HG02973 (cell line): ENCODE data around the gene MAN2B1.
"Not testable (repeated sequence)": the region's sequence is repeated elsewhere in the genome, so short reads cannot be mapped to it uniquely, and the experiment has no call there.

Experiments used
- ATAC-seq: cut with Tn5 transposase; IDR thresholded peaks from one replicate; pipeline ENCODE4 v1.9.1; 2021; ENCODE audit warnings: moderate library complexity; ENCODE audit not compliant: unreplicated experiment

MAN2B1 gene

DNA sequence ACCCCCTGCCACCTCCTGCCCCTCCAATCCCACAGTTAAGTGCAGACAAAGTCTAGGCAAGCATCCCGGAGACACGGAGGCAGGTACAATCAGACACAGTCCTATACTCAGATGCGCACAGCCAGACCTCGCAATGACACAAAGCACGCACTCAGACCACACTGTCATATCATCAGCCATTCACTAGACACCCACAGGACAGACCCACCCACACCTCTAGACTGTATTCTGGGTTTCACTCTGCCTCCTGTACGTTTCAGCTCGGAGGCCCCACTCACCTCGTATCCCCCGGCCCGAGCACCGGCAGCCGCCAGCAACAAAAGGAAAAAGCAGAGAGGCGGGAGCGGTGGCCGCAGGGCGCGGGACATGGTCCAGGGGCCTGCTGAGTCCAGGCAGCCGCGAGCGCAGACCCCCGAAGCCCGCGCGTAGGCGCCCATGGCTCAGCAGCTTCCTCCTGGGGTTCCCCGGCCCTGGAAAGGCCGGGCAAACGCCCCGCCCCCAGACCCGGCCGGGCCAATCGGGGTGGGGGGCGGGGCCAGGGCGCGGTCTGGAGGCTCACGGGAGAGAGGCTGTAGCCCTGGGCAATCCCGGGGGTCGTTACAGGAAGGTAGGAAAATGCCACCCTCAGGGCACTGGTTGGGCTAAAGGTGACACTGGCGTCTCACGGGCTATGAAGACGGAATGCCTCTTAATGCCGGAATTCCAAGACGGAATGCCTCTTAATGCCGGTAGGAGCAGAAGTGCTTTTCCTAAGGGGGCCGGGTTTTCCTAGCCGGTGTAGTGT is at the start of gene MAN2B1, which contains the start of gene WDR83:
Gene MAN2B1, minus strand, starts transcription at position 478 of the 784 bp plus-strand sequence. Its CDS starts 41 bp downstream, at position 437.
Gene WDR83, plus strand, starts transcription at position 543 of the 784 bp plus-strand sequence. CDS start 2,984 bp downstream, outside the sequence.
- no peak for ATAC-seq

DNA sequence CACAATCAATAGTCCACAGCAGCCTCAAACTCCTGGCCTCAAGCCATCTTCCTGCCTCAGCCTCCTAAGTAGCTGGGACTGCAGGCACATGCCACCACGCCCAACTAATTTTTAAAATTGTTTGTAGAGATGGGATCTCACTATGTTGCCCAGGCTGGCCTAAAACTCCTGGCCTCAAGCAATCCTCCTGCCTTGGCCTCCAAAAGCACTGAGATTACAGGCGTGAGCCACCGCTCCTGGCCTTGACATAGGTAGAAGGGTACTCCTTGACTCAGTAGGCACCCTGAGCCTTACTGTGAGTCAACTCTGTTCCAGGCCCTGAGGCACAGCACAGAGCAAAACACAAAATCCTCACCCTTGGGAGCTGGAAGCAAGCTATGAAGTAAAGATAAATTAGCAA is 49.4 kb upstream of the MAN2B1 start:
- ATAC-seq: no peak

DNA sequence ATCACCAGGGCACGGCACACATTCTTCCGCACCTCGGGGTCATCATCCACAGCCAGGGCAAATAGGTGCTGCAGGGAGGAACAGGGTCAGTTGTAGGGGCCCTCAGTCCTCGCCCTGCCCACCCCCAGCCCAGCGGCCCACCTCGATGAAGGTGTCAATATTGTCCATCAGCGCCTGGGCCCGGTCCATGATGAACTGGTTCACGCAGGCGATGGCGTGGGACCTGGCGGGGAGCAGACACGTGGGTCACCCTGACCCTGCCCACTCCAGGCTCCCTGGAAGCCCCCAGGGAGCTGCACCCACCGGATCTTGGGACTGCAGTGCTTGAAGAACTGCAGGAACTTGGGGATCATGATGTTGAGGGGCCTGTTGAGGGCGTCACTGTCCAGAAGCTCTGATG is 48.6 kb upstream of the MAN2B1 start:
- ATAC-seq: no peak

DNA sequence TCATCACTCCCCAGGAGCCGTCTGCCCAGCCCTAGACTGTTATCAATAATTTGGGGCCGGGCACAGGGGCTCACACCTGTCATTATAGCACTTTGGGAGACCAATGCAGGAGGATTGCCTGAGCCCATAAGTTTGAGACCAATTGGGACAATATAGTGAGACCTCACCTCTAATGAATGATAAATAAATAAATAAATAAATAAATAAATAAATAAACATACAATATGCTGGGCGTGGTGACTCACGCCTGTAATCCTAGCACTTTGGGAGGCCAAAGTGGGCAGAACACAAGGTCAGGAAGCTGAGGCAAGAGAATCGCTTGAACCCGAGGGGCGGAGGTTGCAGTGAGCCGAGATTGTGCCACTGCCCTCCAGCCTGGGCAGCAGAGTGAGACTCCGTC is 46.8 kb upstream of the MAN2B1 start:
- not testable (repeated sequence) for ATAC-seq

DNA sequence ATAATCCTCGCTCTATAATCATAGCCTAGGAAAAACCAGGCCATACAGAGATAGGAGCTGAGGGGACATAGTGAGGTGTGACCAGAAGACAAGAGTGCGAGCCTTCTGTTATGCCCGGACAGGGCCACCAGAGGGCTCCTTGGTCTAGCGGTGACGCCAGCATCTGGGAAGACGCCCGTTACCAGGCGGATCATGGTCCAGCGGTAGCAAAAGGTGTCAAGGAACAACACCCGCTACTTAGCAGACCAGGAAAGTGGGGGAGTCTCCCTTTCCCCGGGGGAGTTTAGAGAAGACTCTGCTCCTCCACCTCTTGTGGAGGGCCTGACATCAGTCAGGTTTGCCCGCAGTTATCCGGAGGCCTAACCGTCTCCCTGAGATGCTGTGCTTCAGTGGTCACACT is 45.5 kb upstream of the MAN2B1 start:
- ATAC-seq: not testable (repeated sequence)

DNA sequence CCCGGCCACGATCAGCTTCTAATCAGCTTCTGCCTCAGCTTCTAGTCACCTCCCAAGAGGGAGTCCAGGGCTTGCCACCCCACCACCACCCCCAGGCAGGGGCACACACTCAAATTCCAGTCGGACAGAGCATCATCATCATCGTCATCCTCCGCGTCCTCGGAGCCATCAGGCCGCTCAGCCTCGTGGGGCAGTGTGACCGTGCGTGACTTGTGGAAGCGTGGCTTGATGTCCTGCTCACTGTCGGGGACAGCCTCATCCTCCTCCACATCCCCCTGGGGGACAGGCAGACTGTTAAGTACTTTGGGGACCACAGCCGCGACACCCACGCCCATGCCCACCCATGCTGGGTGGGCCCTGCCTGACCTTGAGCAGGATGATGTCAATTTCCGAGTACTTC is 44.6 kb upstream of the MAN2B1 start:
- no peak for ATAC-seq

DNA sequence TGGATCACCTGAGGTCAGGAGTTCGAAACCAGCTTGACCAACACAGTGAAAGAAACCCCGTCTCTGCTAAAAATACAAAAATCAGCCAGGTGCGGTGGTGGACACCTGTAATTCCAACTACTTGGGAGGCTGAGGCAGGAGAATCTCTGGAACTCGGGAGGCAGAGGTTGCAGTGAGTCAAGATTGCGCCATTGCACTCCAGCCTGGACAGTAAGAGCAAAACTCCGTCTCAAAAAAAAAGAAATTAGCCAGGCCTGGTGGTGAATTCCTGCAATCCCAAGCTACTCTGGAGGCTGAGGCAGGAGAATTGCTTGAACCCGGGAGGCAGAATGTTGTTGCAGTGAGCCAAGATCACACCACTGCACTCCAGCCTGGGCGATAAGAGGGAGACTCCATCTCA is 42.1 kb upstream of the MAN2B1 start:
- ATAC-seq: no peak

DNA sequence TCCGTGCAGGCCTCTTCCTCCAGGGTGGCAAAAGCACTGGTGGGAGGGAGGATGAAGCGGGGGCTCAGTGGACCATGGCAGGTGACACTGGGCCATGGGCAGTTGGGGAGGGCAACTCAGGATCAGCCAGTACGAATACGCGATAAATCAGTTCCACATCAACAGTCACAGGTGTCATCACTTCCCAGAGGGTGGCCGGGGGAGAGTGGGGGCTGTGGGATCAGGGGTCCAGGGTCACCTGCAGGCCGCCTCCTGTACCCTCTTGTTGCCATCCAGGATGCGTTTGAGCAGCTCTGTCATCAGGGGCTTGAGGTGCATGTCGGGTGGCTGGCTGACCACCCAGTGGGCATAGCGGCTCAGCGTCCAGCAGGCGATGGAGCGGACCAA is 39.8 kb upstream of the MAN2B1 start:
- no peak for ATAC-seq

DNA sequence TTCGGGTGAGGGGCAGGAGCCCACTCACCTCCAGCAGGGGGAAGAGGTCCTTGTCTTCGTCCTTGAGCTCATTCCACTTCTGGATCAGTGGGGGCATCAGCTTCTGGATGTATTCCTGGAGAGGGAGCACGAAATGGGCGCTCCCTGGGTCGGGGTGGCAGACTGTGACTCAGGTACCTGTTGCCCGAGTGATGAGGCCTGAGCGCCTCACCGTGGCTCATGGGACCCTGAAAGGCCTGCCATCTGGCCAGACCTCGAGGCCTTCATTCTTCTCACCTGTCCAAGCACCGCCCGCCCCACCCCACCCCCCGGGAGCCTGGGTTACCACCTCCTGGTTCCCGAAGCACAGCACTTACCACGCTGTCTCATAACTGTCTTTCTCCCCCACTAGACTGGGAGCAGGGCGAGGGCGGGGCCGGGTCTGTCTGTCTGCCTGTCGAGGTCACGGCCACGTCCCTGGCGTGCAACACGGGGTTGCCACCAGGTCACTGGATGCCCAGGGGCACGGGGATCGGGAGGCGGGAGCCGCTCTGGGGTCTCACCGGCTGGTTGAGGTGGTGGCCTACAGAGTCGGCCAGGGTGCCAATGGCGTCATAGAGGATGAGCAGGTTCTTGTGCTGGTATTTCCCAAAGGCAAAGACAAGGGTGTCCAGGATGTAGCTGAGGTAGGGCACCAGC is 39.3 kb upstream of the MAN2B1 start:
- ATAC-seq: no peak

DNA sequence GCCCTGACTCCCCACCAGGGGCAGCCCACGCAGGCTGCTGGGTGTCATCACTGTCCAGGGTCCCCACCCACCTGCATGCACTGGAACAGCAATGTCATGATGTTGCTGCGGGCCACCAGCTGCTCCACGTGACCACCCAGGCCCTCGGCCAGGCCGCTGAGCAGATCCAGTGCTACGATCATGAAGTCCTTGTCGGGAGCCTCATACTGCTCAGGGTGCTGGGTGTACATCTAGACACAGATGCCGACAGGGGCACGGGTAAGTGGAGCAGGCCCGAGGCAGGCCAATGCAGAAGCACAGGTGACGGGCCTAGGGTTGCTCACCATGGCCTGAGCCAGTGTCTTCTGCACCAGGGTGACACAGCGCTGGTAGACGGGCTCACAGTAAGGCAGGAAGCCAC is 38.6 kb upstream of the MAN2B1 start:
- ATAC-seq: no peak

DNA sequence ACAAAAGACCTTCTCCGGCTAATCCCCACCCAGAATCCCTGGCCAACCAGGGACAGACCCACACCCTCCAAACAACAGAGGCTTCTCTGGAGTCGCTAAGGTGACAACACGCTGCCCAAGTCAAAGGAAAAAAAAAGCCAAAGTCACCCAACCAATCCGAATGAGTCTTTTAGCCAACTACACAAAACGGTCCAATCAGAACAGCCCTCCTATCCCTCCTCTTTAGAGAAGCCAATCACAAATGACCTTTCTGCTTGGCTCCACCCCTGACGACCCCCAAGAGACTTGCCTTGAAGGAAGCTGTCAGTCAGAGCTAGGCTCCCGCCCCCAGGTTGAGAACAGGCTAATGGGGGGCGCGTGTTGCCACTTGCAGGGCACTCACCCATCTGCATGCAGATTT is 36.5 kb upstream of the MAN2B1 start:
- no peak for ATAC-seq

DNA sequence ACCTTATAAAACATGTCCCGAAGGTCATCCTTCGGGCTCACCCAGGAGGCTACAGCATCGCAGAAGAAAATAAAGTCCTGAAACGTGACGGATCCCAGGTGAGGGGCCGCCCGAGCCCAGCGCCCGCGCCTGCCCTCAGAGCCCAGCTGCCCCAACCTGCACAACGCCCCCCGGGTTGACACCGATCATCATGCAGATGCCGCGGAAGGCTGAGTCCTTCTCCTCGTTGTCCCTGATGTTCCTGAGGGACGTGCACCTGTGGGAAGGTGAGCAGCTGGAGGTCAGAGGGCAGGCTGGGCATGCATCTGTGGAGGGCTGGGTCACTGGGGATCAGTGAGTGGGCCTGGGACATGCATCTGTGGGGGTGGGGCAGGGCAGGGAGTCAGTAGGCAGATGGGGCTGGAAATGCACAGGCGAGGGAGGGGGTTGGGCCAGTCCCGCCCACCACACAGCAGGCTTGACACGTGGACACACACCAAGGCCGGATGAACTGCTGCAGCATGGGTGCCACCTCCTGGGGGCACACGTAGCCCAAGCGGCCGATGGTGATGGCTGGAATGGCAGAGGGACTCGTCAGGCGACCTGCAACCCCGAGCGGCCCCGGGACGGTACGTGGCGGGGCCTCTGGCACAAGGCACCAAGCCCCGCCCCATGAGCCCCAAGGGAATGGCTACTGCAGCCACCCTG is 35.2 kb upstream of the MAN2B1 start:
- no peak for ATAC-seq

DNA sequence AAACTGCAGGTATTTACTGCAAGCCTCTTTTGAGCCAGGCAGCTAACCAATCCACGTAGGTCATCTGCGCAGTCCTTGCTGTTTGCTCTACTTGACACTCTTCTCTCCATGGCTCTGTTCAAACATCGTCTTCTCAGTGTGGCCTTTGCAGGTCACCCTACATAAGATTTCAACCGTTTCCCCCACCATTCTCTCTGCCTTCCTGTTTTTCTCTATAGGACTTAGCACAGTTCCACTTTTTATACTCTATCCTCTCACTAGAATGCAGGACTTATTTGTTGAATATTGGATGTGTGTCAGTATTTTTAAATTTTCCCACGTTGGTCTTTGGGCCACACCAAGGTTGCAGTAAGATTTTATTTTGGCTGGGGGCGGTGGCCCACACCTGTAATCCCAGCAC is 31.6 kb upstream of the MAN2B1 start:
- no peak for ATAC-seq

DNA sequence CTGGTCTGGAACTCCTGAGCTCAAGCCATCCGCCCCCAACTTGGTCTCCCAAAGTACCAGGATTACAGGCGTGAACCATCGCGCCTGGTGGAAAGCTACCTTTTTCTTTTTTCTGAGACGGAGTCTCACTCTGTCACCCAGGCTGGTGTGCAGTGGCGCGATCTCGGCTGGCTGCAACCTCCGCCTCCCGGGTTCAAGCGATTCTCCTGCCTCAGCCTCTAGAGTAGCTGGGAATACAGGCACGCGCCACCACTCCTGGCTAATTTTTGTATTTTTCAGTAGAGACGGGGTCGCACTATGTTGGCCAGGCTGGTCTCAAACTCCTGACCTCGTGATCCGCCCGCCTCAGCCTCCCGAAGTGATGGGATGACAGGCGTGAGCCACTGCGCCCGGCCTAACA is 30.9 kb upstream of the MAN2B1 start:
- ATAC-seq: not testable (repeated sequence)

DNA sequence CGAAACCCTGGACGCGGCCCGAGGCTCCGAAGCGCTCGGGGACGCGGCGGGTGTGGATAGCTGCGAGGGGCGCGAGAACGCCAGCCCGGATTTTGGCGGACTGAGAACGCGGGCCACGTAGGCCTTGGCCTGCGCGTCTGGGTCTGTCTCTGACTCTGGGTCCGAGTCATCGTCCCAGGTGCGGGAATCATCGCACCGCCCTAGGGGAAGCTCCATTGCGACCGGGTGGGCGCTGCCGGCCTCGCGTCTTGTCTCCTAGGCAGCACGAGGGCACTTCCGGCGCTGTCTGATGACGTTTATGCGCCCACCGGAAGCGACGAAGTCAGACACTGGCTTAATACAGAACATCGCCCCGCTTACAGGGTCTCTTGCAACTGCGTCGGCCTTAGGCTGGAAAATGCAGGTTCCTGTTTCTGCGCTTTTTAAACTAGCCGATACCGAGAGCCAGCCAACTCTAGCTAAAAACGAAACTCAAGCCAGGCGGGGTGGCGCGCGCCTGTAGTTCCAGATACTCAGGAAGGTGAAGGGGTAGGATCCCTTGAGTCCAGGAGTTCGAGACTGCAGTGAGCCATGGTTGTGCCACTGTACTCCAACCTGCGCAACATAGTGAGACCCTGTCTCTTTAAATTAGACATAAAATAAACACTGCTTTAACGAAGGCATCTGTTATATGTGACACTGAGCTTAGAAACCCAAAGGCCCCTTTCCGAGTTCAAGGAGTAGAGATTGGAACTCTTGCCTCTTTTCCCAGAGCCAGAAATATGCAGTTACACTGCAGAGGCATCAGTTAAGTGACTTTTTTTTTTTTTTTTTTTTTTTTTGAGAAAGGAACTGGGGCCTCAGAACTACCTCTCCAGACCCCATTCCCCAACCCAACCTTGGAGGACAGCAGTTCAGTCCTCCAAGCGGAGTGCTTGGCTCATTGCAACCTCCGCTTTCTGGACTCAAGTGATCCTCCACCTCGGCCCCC is 30.1 kb upstream of the MAN2B1 start, which contains the start of gene FBXW9:
Gene FBXW9, minus strand, starts transcription at position 266 of the 970 bp plus-strand sequence. Its CDS starts 50 bp downstream, at position 216.
- ATAC-seq: peak; percentile 65

DNA sequence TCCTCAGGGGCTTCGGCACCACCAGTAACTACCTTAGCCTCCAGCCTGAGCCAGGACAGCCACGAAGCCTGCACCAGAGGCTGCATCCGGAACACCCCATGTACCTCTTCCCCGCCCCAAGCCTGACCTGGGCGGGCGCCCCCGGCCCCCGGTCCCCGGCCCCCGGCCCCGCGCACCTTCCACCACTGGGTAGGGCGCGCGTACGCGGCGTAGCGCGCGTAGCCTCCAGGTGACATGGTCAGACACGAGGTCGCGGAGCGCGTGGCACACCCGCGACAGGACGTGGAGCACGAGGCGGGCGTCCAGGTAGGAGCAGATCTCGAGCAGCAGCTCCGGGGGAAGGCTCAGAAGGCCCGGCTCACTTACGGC is 29.4 kb upstream of the MAN2B1 start:
- peak; percentile 6 for ATAC-seq

DNA sequence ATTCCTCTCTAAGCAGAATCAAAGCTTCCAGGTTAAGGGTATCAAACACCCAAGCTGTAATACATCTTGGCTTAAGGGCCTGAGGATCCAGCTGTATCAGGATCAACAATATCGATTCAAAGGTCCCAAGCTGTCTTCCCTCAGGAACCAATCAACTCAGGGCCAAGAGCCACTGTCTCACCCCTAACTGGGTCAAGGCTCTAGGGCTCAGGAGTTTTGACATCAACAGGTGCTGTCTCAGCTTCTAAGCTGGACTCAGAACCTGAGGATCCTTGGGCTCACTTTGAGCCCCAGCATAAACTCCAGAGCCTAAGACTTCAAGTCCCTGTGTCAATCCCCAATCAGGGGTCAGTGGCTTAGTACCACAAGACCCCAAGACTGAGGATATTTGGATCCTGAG is 29.0 kb upstream of the MAN2B1 start:
- ATAC-seq: peak; percentile 15

DNA sequence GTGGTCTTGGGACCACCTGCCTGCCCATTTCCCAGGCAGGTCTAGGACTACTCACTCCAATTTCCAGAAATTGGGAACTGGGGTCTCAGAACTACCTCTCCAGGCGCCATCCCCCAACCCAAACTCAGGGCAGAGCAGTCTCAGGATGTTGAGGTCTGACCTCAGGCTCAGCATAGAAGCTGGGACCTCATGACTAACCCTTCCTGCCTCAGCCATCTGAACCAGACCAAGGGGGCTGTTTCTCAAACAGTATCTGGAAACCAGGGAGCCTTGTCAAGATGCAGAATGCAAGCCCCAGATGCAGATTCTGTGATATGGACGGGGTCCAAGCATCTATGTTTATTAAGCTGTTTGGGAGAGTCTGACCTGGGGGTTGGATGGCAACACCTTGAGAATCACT is 28.6 kb upstream of the MAN2B1 start:
- ATAC-seq: no peak

DNA sequence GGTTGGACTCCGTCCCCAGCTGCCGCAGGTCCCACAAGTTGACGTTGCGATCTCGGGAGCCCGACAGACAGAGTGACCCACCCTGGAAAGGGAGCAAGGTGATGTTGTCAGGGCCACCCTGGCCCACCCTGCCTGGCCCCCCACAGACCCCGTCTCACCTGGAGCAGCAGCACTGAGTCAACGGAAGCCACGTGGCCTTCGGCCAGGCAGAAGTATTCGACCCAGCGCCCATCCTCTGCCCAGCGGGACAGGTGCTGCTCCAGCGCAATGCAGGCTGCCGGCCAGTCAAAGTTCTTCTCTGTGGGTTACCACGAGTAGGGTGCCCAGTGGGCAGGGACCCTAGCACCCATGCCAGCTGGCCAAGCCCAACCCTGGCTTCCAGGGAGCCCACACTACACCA is 28.1 kb upstream of the MAN2B1 start:
- ATAC-seq: no peak

DNA sequence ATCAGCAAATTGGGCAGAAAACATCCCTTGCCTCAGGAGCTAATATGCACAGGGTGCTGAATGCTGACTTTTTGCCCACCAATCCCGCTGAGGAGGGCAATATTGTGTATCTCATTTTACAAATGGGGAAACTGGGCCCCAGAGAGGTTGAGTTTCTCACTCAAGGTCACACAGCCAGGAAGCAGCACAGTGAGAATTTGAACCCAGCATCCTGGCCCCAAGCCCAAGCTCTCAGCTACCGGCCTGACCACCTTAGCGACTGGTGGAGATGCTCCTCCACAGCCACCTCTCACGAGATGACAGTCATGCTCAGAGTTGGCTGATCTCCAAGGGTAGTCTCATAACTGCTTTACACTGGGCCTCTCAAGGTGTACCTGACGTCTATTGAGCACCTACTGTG is 26.4 kb upstream of the MAN2B1 start:
- no peak for ATAC-seq
